Ovary (tissue), 3 donors: ENCODE results near the gene MAOA.

Source experiments
- EP300 ChIP-seq: sonication (generic); formaldehyde crosslinking; IDR thresholded peaks from one replicate; pipeline ENCODE4 v1.6.1; 2017; ENCODE audit warnings: antibody characterized with exemption
- POLR2A ChIP-seq: fragments of 450-650 bp; IDR thresholded peaks from one replicate; pipeline ENCODE4 v1.6.1; 2017; ENCODE audit warnings: antibody characterized with exemption, mild to moderate bottlenecking, moderate library complexity
- TF ChIP-seq, protein P1 (sequence below), 3 donors: fragments of 450-650 bp in 2 of 3; fragments of 200-600 bp in 1 of 3; IDR thresholded peaks; one replicate each; pipeline versions ENCODE4 v1.5.1 to v1.8.0; 2016 to 2022; ENCODE audit warnings: antibody characterized with exemption in 3 of 3, mild to moderate bottlenecking in 1 of 3
- donor health status: DM: no; HTN: no; CAD: no.

DNA sequence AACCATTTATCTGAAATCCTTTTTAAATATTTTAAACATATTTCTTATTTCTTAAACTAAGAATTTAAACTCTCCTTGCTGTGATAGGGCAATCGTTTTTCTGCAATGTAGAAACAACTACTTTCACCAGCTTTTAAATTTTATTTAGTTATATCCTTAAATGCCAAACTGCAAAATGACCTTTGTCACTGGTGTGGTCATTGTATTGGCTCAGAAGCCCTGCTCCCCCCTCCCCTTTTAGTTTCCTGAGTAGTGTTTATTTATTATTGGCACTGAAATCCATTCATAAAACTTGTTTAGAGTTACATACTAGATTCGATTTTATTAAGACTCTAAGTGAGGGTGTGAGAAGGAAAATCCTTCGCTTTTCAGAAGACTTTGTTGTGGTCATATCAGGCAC lies 23.0 kb downstream of the MAOA start:
- TF ChIP-seq, protein P1, sequence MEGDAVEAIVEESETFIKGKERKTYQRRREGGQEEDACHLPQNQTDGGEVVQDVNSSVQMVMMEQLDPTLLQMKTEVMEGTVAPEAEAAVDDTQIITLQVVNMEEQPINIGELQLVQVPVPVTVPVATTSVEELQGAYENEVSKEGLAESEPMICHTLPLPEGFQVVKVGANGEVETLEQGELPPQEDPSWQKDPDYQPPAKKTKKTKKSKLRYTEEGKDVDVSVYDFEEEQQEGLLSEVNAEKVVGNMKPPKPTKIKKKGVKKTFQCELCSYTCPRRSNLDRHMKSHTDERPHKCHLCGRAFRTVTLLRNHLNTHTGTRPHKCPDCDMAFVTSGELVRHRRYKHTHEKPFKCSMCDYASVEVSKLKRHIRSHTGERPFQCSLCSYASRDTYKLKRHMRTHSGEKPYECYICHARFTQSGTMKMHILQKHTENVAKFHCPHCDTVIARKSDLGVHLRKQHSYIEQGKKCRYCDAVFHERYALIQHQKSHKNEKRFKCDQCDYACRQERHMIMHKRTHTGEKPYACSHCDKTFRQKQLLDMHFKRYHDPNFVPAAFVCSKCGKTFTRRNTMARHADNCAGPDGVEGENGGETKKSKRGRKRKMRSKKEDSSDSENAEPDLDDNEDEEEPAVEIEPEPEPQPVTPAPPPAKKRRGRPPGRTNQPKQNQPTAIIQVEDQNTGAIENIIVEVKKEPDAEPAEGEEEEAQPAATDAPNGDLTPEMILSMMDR (IDR thresholded peaks at IDR 0.05): no peak
- TF ChIP-seq EP300 (no peak), POLR2A (no peak)
